Liver (tissue), 3 donors: ENCODE results near the gene POMT2.

ENCODE experiments used
- EGR1 ChIP-seq, 2 donors: IDR thresholded peaks; 2 replicates each; pipeline ENCODE4 v1.6.1; 2016 to 2018; ENCODE audit warnings: antibody characterized with exemption in 2 of 2, low read depth in 2 of 2
- FOXA1 ChIP-seq: IDR thresholded peaks from 2 replicates; pipeline ENCODE4 v1.6.1; 2016; ENCODE audit warnings: antibody characterized with exemption
- GABPA ChIP-seq, 2 donors: IDR thresholded peaks in 1 of 2; conservative IDR thresholded peaks in 1 of 2; 2 replicates each; pipeline ENCODE4 v1.6.1; 2016; ENCODE audit warnings: antibody characterized with exemption in 2 of 2, mild to moderate bottlenecking in 1 of 2, moderate library complexity in 1 of 2
- HNF4G ChIP-seq: IDR thresholded peaks from 2 replicates; pipeline ENCODE4 v1.6.1; 2016; ENCODE audit warnings: antibody characterized with exemption
- RXRA ChIP-seq, 2 donors: IDR thresholded peaks; 2 replicates each; pipeline ENCODE4 v1.6.1; 2017 to 2018; ENCODE audit warnings: antibody characterized with exemption in 2 of 2, mild to moderate bottlenecking in 1 of 2
- SP1 ChIP-seq: IDR thresholded peaks from 2 replicates; pipeline ENCODE4 v1.6.1; 2018; ENCODE audit warnings: antibody characterized with exemption, mild to moderate bottlenecking
- YY1 ChIP-seq: IDR thresholded peaks from 2 replicates; pipeline ENCODE4 v1.6.1; 2016; ENCODE audit warnings: antibody characterized with exemption, mild to moderate bottlenecking
- TF ChIP-seq, protein P1 (sequence below): fragments of 150-350 bp; IDR thresholded peaks from 2 replicates; pipeline ENCODE4 v1.5.1; 2017; ENCODE audit warnings: improper control_type of control experiment, low read depth, low read length; ENCODE audit not compliant: missing input control
- TF ChIP-seq, protein P2 (sequence below): IDR thresholded peaks from 2 replicates; pipeline ENCODE4 v1.6.1; 2016; ENCODE audit warnings: antibody characterized with exemption
- TF ChIP-seq, protein P3 (sequence below): IDR thresholded peaks from 2 replicates; pipeline ENCODE4 v1.6.1; 2016; ENCODE audit warnings: antibody characterized with exemption, mild to moderate bottlenecking
- TF ChIP-seq, protein P4 (sequence below): IDR thresholded peaks from 2 replicates; pipeline ENCODE4 v1.6.1; 2016; ENCODE audit warnings: antibody characterized with exemption
- TF ChIP-seq, protein P5 (sequence below): IDR thresholded peaks from 2 replicates; pipeline ENCODE4 v1.6.1; 2016; ENCODE audit warnings: antibody characterized with exemption
- donor health status: healthy.
- donor health status: healthy.

DNA sequence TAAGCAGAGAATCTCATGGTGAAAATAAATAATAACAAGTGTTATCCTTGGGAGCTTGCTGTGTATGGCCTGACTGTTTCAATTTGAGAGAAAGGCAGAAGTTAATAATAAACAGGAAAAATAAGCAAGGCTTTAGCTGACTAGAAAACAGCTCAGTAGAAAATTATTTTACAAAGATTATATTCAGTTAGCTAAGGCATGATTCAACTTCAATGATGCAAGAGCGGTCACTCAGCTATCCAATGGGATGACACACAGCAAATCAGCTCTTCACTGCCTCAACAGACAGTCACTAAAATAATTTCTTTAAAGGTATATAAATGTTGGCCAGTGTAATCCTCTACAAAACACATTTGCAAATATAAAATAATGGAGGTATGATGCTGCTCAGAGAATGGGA, 18.7 kb upstream of the POMT2 start:
- TF ChIP-seq, protein P1, sequence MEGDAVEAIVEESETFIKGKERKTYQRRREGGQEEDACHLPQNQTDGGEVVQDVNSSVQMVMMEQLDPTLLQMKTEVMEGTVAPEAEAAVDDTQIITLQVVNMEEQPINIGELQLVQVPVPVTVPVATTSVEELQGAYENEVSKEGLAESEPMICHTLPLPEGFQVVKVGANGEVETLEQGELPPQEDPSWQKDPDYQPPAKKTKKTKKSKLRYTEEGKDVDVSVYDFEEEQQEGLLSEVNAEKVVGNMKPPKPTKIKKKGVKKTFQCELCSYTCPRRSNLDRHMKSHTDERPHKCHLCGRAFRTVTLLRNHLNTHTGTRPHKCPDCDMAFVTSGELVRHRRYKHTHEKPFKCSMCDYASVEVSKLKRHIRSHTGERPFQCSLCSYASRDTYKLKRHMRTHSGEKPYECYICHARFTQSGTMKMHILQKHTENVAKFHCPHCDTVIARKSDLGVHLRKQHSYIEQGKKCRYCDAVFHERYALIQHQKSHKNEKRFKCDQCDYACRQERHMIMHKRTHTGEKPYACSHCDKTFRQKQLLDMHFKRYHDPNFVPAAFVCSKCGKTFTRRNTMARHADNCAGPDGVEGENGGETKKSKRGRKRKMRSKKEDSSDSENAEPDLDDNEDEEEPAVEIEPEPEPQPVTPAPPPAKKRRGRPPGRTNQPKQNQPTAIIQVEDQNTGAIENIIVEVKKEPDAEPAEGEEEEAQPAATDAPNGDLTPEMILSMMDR: no peak
- TF ChIP-seq SP1: no peak
- TF ChIP-seq GABPA (IDR thresholded peaks at IDR 0.05 in 1 of 2, conservative IDR thresholded peaks at IDR 0.05 in 1 of 2): no peak
- TF ChIP-seq, protein P2, sequence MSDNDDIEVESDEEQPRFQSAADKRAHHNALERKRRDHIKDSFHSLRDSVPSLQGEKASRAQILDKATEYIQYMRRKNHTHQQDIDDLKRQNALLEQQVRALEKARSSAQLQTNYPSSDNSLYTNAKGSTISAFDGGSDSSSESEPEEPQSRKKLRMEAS: no peak
- TF ChIP-seq, protein P3, sequence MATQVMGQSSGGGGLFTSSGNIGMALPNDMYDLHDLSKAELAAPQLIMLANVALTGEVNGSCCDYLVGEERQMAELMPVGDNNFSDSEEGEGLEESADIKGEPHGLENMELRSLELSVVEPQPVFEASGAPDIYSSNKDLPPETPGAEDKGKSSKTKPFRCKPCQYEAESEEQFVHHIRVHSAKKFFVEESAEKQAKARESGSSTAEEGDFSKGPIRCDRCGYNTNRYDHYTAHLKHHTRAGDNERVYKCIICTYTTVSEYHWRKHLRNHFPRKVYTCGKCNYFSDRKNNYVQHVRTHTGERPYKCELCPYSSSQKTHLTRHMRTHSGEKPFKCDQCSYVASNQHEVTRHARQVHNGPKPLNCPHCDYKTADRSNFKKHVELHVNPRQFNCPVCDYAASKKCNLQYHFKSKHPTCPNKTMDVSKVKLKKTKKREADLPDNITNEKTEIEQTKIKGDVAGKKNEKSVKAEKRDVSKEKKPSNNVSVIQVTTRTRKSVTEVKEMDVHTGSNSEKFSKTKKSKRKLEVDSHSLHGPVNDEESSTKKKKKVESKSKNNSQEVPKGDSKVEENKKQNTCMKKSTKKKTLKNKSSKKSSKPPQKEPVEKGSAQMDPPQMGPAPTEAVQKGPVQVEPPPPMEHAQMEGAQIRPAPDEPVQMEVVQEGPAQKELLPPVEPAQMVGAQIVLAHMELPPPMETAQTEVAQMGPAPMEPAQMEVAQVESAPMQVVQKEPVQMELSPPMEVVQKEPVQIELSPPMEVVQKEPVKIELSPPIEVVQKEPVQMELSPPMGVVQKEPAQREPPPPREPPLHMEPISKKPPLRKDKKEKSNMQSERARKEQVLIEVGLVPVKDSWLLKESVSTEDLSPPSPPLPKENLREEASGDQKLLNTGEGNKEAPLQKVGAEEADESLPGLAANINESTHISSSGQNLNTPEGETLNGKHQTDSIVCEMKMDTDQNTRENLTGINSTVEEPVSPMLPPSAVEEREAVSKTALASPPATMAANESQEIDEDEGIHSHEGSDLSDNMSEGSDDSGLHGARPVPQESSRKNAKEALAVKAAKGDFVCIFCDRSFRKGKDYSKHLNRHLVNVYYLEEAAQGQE: no peak
- TF ChIP-seq, protein P4, sequence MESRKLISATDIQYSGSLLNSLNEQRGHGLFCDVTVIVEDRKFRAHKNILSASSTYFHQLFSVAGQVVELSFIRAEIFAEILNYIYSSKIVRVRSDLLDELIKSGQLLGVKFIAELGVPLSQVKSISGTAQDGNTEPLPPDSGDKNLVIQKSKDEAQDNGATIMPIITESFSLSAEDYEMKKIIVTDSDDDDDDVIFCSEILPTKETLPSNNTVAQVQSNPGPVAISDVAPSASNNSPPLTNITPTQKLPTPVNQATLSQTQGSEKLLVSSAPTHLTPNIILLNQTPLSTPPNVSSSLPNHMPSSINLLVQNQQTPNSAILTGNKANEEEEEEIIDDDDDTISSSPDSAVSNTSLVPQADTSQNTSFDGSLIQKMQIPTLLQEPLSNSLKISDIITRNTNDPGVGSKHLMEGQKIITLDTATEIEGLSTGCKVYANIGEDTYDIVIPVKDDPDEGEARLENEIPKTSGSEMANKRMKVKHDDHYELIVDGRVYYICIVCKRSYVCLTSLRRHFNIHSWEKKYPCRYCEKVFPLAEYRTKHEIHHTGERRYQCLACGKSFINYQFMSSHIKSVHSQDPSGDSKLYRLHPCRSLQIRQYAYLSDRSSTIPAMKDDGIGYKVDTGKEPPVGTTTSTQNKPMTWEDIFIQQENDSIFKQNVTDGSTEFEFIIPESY: no peak
- TF ChIP-seq EGR1 (IDR thresholded peaks at IDR 0.05; ENCODE audit: low read depth in 2 of 2): no peak
- TF ChIP-seq YY1: no peak
- TF ChIP-seq, protein P5, sequence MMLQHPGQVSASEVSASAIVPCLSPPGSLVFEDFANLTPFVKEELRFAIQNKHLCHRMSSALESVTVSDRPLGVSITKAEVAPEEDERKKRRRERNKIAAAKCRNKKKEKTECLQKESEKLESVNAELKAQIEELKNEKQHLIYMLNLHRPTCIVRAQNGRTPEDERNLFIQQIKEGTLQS: no peak
- no peak for TF ChIP-seq FOXA1
- no peak for TF ChIP-seq HNF4G
- TF ChIP-seq RXRA (IDR thresholded peaks at IDR 0.05): no peak
